Mucosa of descending colon (tissue), 3 donors: ENCODE results near the gene GDF2. TPM values are rescaled to one million over a fixed set of nuclear protein-coding genes. Genes with fewer than 3 reads are reported as not detected.

Source experiments
- ATAC-seq: fragments of 200-7000 bp; cut with Tn5 transposase; one replicate; pipeline ENCODE4 v1.9.1; 2020; ENCODE audit warnings: mild to moderate bottlenecking, moderate library complexity
- DNase-seq, 3 donors: peaks; one replicate each; pipeline ENCODE4 v3.0.0-alpha.2; 2020
- H3K36me3 ChIP-seq: fragments of 200-600 bp; one replicate; pipeline ENCODE4 v1.8.0; 2021; ENCODE audit warnings: low read depth, mild to moderate bottlenecking
- H3K4me1 ChIP-seq: fragments of 200-600 bp; one replicate; pipeline ENCODE4 v1.8.0; 2021; ENCODE audit warnings: low read depth, mild to moderate bottlenecking
- H3K4me3 ChIP-seq: fragments of 200-600 bp; one replicate; pipeline ENCODE4 v1.8.0; 2021; ENCODE audit warnings: mild to moderate bottlenecking
- H3K9me3 ChIP-seq: fragments of 200-600 bp; one replicate; pipeline ENCODE4 v1.8.0; 2021; ENCODE audit warnings: mild to moderate bottlenecking
- CTCF ChIP-seq: fragments of 200-600 bp; IDR thresholded peaks from one replicate; pipeline ENCODE4 v1.8.0; 2022; ENCODE audit warnings: antibody characterized with exemption, mild to moderate bottlenecking
- intact Hi-C, 2 donors: fragments of 100-400 bp; cut with DNase I in 1 of 2; cut with micrococcal nuclease in 1 of 2; formaldehyde crosslinking; loops; one replicate each; pipeline versions ENCODE4 v1.11.0 to v1.11.1; 2022; cut with DNase I, micrococcal nuclease
- total RNA-seq, 3 donors: library from RNA; stranded (reverse); fragmentation: NEBNext Ultra II Directional in 2 of 3; extraction: Animal tissue kit (Norgen Biotek cat#: 25700) in 2 of 3; gene quantifications; one replicate each; pipeline versions ENCODE4 v1.2.1 to v1.2.4, GENCODE V29; 2021 to 2023
- donor health status: DM: no; HTN: no; CAD: no; lungs with moderate emphysema.
- donor health status: DM: no; HTN: no; CAD: no.
- donor health status: DM: no; HTN: yes; CAD: no.

Gene GDF2
- total RNA-seq, 3 donors from 2014 or later = not detected

- TF ChIP-seq CTCF = no peak
- no peak for ATAC-seq
- no peaks in the 10 kb centered on the region for H3K36me3 ChIP-seq
- no peaks in the 10 kb centered on the region for H3K4me1 ChIP-seq
- H3K4me3 ChIP-seq = no peak overlapping the region
- H3K9me3 ChIP-seq = no peaks in the 10 kb centered on the region
- intact Hi-C loops = no loop called here
- DNase-seq = no peak
Measured at GRCh38 chr10:47291682-47292081, 30.6 kb upstream of the GDF2 start.

- no peak for DNase-seq
Measured at GRCh38 chr10:47294057-47294456, 28.2 kb upstream of the GDF2 start.

GRCh38 chr10:47294501-47294900, 27.8 kb upstream of the GDF2 start:
- DNase-seq (no peak), ATAC-seq (no peak)
- no peak for TF ChIP-seq CTCF
- no peaks in the 10 kb centered on the region for H3K9me3 ChIP-seq
- no peaks in the 10 kb centered on the region for H3K4me1 ChIP-seq
- intact Hi-C loops = no loop called here
- H3K36me3 ChIP-seq = no peaks in the 10 kb centered on the region
- H3K4me3 ChIP-seq = no peak overlapping the region

More at GRCh38 chr10:47294057-47294456, 28.2 kb upstream of the GDF2 start:
- no peaks in the 10 kb centered on the region for H3K9me3 ChIP-seq
- no peak for TF ChIP-seq CTCF
- intact Hi-C loops = no loop called here
- H3K4me3 ChIP-seq = no peak overlapping the region
- ATAC-seq = no peak
- no peaks in the 10 kb centered on the region for H3K36me3 ChIP-seq
- H3K4me1 ChIP-seq = no peaks in the 10 kb centered on the region

- Histone ChIP-seq H3K4me3 (no peak overlapping the region), H3K4me1 (no peaks in the 10 kb centered on the region), H3K9me3 (no peaks in the 10 kb centered on the region), H3K36me3 (no peaks in the 10 kb centered on the region)
- DNase-seq (no peak), ATAC-seq (no peak)
- intact Hi-C loops = no loop called here
- TF ChIP-seq CTCF = no peak
Measured at GRCh38 chr10:47295411-47295810, 26.8 kb upstream of the GDF2 start.

- ATAC-seq (no peak), DNase-seq (no peak)
- Histone ChIP-seq H3K9me3 (no peaks in the 10 kb centered on the region), H3K36me3 (no peaks in the 10 kb centered on the region), H3K4me1 (peaks cover 3% of the 10 kb centered on the region), H3K4me3 (no peak overlapping the region)
- intact Hi-C loops = no loop called here
- no peak for TF ChIP-seq CTCF
Measured at GRCh38 chr10:47296156-47296894, 25.9 kb upstream of the GDF2 start.

- no peak for ATAC-seq
- intact Hi-C loops = no loop called here
- H3K4me1 ChIP-seq = peaks cover 3% of the 10 kb centered on the region
- no peaks in the 10 kb centered on the region for H3K36me3 ChIP-seq
- TF ChIP-seq CTCF = no peak
- no peaks in the 10 kb centered on the region for H3K9me3 ChIP-seq
- DNase-seq = no peak
- no peak overlapping the region for H3K4me3 ChIP-seq
Measured at GRCh38 chr10:47296941-47297340, 25.3 kb upstream of the GDF2 start.
